Epithelial cell of prostate (primary cell): ENCODE measurements around the gene CSKMT.
"Not testable (repeated sequence)": the region's sequence is repeated elsewhere in the genome, so short reads cannot be mapped to it uniquely, and the experiment has no call there.

Experiments used
- DNase-seq: peaks from one replicate; pipeline ENCODE4 v3.0.0-alpha.2; 2011; ENCODE audit warnings: low read depth, low spot score
- H3K27ac ChIP-seq: fragments of 450-650 bp; 2 replicates; pipeline ENCODE4 v1.5.1; 2017; ENCODE audit warnings: mild to moderate bottlenecking

The CSKMT gene, protein sequence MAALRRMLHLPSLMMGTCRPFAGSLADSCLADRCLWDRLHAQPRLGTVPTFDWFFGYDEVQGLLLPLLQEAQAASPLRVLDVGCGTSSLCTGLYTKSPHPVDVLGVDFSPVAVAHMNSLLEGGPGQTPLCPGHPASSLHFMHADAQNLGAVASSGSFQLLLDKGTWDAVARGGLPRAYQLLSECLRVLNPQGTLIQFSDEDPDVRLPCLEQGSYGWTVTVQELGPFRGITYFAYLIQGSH

DNA sequence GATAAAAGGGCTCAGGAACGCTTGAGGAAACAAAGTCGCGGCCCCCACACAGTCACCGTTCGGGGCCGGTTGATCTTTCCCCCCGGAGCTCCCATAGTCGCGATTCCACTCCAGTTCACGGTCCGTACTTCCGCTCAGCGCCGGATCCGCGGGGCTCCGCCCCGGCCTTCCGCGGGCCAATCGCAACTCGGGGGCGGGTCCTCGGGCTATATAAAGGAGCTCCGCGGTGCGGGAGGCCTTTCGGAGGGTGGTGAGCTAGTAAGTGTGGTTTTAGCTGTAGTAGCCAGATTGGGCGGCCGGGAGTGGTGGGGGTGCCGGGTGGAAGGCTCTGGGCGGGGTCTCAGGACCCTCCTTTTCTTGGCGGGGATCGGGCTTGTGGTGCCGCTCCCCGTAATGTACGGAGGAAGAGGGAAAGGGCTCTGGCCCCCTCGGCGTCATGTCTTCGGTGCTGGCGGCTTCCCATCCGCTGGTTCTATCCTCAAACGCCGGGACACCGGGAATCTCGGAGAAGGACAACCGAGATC is at the start of gene CSKMT, which contains the start of gene C11orf98:
Gene CSKMT, plus strand, starts transcription at position 238 of the 524 bp plus-strand sequence. CDS start 568 bp downstream, outside the sequence.
Gene C11orf98, minus strand, starts transcription at position 136 of the 524 bp plus-strand sequence. Its CDS starts 41 bp downstream, at position 95.
- DNase-seq: peak; percentile 62
- peak within 1 kb of the TSS; percentile 81 for H3K27ac ChIP-seq

DNA sequence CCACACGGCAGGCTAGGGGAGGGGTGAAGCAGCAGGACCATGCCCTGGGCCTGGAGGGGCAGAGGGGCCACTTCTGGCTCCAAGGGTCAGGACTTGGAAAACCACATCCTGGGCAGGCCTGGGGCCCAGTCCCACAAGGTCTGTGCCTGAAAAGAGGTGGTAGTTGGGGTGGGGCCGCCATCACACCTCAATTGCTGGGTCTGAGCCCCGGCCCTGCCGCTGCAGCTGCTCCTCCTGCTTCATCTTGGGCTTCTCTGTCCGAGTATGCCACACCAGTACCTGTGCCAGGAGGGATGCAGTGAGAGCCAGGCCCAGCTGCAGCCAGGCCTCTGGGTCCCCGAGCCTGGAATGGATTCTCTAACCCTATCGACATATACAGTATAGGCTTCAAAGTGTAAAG is 49.6 kb upstream of the CSKMT start:
- no peak overlapping the region for H3K27ac ChIP-seq
- DNase-seq: no peak

DNA sequence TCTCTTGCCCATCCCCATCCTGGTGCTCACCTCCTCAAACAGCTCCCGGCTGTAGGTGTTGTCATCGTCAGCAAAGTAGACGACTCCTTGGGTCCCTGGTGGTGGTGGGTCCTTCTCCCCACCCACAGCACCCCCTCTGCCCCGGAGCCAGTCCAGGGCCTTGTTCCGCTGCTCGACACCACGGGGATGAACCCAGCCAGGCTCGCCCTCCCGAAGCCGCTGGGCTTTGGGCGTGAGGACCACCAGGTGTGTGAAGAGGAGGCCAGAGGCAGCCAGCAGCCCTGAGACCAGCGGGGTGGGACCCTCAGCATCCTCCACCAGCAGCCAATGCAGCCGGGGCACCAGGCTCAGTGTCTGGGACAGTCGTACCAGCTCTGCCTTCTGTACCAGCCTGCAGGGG is 48.2 kb upstream of the CSKMT start:
- not testable (repeated sequence) for H3K27ac ChIP-seq, DNase-seq

DNA sequence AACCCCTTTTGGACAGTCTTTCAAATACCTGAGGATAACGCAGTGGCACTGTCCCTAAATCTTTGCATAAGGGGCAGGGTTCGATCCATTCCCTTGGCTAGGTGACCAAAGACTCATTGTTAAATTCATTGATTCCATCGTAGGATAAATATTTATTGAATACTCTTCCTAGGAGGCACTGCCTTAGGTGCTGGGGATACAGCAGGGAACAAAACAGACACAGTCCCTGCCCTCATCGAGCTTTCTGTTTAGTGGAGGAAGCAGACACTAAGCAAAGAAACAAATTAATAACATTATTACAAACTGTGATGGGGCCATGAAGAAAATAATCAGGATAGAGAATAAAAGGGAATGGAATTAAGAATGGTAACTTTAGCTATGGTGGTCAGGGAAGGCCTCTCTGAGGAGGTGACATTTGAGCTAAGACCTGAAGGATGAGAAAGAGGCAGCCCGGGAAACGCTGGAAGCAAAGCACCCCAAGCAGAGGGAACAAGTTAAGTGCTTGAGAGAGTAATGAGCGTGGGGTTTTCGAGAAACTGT is 44.0 kb upstream of the CSKMT start:
- no peak for DNase-seq
- peak overlapping the region; percentile 88 for H3K27ac ChIP-seq

DNA sequence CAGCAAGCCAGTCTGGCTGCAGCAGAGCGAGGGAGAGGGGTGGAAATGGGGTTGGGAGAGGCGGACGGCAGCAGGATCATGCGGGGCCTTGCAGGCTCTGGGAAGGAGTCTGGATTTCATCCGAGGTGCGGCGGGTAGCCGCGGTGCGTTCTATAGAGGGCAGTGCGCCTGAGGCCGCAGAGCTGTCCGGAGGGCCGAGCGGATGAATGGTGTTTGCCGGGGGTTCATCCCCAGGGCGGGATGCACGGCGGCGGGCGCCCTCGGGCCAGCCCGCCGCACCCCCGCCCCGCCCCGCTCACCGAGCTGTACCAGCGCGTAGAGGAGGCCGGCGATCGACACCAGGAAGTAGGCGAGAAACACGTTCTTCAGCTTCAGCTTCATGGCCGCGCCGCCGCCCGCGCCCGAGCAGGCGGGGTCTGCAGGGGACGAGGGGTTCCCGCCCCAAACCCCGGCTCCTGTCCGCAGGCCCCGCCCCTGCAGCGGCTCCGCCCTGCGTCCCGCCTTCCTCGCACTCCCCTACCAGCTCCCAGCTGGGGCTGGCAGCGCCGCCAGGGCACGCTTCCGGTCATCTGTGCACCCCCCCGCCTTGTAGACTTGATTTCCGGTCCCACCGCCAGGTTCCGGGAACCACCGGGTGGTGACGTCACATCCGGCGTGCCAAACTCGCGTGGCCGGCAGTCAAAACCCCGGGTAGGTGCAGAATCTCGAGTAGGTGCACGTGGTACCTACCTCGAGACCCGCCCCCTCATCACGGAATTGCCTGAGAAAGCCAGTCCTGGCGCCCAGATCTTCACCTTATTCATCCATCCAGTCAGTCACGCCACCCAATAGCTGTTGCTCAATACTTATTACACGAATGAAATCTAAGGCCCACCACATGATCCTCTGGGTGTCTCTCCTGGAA is 43.3 kb upstream of the CSKMT start, which contains the start of gene B3GAT3:
Gene B3GAT3, minus strand, starts transcription at position 420 of the 904 bp plus-strand sequence. Its CDS starts 39 bp downstream, at position 381.
- H3K27ac ChIP-seq: peak within 1 kb of the TSS; percentile 88
- DNase-seq: peak; percentile 97

DNA sequence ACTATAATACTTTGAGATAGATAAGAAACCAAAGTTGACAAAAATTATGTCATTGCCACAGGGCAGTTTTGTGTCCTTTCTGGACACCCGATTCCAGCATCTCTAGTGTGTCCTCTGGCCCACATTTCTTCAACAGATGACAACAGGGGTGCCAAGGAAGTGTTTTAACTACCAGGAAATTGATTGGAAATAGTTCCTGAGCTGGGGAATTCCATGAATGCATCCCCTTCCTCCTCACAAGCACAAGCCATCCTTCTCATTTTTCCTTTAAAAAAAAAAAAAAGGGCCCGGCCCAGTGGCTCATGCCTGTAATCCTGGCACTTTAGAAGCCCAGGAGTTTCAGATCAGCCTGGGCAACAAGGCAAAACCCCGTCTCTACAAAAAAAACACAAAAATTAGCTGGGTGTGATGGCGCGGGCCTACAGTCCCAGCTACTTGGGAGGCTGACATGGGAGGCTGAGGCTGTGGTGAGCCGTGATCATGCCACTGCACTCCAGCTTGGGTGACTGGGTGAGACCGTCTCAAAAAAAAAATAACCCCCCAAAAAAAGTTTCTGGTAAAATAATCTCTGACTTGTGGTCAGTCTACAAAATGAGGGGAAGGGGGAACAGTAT is 42.5 kb upstream of the CSKMT start:
- H3K27ac ChIP-seq: peak overlapping the region; percentile 88
- no peak for DNase-seq

DNA sequence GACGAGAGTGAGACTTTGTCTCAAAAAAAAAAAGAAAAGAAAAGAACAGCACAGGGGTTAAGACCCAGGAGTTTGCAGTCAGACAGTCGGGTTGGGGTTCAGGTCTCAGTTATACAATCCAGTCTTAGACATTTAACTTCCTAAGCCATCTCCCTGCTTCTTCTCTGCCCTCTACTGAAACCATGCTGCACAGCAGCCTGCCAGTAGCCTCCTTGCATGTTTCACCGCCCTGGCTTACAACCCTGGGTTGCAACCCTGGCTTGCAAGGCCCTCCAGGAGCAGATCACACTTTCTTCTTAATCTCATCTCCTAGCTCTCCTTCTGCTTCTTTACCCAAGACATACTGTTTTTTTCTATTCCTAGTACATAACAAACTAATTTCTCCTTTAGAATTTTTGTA is 37.4 kb upstream of the CSKMT start:
- no peak for DNase-seq
- no peak overlapping the region for H3K27ac ChIP-seq

DNA sequence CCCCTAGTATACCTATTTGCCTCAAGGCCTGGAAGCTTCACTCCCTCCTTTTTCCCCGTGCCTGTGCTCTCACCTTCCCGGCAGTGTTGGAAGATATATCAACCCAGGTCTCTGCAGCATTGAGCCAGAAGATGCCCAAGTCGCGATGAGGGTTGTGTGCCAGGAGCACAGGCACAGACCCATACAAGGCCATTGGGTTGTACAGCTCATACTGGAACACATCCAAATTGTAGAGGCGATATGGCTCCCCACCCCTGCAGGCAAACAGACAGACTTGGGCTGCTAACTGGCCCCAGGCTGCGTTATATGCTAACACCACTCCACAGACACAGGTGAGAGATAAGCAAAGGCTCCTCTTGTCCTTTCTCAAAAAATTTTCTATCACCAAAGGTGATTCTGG is 32.6 kb upstream of the CSKMT start:
- no peak overlapping the region for H3K27ac ChIP-seq
- DNase-seq: no peak

DNA sequence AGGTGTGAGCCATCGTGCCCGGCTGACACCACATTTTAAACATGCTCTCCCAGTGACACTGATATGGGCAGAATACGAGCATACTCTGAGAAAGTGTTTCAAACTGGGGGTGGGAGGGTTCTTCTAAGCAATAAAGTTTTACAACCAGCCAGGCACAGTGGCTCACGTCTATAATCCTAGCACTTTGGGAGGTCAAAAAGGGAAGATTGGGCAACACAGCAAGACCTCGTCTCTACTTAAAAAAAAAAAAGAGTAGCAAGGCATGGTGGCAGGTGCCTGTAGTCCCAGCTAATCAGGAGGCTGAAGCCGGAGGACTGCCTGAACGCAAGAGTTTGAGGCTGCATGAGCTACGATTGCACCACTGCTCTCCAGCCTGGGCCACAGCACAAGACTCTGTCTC is 20.9 kb upstream of the CSKMT start:
- no peak for DNase-seq
- no peak overlapping the region for H3K27ac ChIP-seq

DNA sequence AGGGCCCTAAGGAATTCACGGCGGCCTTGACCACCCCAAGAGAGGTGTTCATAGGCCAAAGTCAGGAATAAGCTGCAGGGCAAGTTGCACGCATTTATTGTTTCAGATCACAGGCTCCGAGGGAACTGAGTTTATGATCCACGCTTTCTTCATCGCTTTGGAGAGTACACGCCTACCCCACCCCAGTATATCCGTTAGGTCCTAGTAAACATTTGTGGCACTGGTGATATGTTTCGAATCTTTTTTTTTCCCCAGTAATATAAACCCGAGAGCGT is 19.5 kb upstream of the CSKMT start:
- peak overlapping the region; percentile 59 for H3K27ac ChIP-seq
- no peak for DNase-seq

DNA sequence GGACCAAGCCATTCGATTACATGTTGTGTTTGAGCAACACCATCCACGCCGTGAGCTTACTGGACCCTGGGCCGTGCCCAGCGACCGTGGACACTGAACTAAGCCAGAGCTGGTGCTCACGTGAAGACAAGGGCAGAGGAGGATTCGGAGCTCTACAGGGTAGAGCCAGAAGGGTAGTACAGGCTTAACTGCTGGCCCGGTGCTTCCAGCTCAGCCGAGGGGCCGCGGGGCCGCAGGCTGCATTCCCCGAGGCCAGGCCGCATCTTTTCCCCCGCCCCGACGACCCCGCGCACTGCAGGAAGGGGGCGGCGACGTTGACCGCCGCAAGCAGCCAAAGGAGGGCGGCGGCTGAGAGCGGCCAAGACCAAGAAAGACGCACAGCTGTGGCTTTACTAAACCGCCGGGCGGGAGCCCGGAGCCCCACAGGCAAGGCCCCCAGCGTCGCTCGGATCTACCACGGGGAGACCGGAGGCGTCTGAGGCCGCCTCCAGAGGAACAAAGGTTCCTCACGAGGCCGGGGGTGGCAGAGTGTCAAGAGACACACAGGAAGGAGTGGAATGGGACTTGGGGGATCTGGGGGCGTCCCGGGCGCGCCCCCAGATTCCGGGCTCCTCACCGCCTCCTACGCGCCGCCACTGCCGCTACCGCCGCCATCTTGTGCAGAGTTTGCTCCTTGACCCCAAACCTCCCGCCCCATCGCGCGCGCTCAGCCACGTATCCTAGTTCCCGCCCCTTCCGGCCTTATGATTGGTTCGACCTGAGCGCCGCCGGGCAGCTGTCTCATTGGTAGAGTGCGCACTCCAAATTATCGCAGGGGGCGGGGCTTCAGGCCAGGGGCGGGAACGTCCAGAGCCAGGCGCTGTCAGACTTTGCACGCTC is 18.9 kb upstream of the CSKMT start, which contains the start of gene GANAB:
Gene GANAB, minus strand, starts transcription at position 668 of the 879 bp plus-strand sequence. Its CDS starts 14 bp downstream, at position 654.
- peak; percentile 80 for DNase-seq
- H3K27ac ChIP-seq: peak within 1 kb of the TSS; percentile 59

DNA sequence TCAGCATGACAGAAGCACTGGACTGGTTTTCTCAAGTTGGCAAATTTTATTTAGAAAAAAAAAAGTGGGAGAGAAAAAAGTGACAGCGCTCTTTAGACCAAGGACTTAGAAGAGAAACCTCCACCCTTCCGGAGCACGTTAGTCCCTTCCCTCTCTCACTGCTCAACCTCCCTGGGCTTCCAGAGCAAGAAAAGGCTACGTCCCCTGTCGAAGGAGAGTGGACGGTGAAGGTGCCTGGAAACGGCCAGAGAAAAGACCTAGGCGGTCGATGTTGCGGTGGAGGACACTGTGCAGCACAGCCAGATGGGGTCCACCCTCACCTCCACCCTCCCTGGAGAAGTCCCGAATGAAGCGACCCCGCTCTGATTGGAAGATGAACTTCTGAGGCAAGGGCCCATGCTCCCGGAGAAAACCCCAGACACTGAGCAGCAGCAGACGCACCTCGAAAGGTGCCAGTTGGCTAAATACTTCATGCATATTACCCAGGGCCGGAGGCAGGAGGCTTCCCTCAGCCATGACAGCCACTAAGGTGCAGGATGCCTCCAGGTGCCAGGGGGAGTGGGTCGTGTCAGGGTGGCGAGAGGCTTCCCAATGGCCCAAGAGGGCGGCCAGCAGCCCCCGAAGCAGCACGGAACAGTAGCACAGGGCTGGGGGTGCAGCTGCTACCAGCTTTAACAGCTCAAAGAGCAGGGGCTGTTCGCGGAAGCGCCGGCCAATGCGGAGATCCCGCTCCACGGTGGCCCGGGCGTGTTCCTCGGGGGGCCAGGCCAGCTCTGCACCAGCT is 18.1 kb upstream of the CSKMT start:
- DNase-seq: no peak
- no peak overlapping the region for H3K27ac ChIP-seq

DNA sequence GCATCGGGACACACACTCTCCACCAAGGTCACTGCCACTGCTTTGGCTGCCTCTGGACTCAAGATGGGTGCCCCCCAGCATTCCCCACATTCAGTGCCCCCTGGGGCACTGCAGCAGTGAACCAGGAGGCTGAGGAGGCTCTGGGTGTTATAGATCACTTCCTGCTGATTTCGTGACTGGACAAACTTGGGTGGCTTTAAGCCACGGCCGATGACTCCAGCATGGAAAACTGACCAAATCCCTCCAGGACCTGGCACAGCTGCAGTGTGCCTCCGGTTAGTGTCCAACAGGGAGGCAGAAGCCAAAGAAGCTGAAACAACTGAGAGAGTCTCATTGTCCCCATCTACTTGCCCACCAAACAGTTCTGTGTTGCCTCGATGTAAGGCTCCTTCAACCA is 17.5 kb upstream of the CSKMT start:
- no peak for DNase-seq
- H3K27ac ChIP-seq: no peak overlapping the region

DNA sequence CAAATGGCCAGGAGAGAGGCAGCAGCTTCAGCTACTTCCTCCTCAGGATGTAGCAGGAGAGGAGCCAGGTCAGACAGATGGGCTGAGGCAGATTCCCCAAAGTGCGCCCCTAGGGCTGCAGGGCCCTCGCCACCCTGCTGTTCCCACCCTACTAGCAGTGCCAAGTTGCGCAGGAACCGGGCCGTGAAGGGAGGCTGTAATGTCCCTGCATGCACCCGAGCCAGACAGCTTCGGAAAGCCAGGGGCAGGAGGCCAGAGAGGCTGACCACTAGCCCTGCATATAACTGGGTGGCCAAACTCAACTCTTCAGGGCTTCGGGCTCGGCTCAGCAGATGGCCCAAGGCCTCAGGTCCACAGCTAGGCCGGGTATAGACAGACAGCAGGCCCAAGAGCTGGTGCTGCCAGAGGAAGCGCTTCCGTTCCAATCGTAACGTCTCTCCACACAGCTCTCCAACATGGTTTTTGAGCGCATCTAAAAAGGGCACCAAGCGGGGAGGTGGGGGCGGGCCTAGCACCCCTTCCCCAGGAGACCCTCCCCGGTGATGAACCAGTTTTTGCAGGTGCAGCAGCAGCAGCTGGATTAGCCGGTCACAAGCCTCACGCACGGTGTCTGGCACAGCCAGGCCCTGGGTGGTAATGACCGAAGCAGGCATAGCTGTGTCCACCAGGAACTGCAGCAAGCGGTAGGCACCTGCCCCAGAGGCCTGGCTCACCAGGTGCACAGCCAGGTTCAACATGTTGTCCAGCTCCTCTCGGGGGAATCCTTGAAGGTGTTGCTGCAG is 16.7 kb upstream of the CSKMT start:
- H3K27ac ChIP-seq: no peak overlapping the region
- DNase-seq: no peak

DNA sequence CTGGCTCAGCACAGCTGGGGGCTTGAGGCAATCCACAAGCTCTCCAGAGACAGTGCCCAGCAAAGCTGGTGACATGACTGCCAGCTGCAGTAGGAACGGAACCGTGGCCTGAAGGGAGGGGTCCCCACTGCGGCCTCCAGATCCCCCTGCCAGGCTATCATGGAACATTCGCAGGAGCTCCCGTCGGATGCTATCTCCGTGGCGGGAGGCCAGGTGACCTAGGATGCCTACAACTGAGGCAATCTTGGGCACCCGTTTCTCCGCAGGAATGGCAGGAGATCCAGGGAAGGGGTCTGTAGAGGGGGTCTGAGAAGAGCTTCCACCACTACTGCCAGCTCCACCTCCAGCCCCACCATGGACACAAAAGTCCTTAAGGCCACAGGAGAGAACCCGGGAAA is 16.1 kb upstream of the CSKMT start:
- no peak overlapping the region for H3K27ac ChIP-seq
- DNase-seq: no peak

DNA sequence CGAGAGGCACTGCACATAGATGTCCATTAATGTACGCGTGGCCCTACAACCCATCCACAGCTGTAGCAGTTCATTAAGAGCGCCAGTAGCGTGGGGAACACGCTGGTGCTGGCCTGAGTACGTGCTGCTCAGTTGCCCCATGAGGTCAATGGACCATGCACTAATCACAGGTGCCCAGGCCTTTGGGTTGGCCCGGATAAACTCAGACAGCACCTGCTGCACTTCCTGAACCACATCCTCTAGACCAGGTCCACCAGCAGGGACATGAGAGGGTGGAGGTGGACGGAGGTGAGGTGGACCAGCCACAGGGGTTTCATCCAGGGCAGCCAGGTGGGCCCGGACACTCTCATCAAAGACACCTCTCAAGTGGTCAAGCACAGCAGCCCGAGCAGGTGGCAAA is 15.6 kb upstream of the CSKMT start:
- DNase-seq: no peak
- no peak overlapping the region for H3K27ac ChIP-seq

DNA sequence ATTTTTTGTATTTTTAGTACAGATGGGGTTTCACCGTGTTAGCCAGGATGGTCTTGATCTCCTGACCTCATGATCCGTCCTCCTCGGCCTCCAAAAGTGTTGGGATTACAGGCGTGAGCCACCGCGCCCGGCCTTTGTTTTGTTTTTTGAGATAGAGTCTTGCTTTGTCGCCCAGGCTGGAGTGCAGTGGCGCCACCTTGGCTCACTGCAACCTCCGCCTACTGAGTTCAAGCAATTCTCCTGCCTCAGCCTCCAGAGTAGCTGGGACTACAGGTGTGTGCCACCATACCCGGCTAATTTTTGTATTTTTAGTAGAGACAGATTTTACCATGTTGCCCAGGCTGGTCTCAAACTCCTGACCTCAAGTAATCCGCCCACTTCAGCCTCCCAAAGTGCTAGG is 14.8 kb upstream of the CSKMT start:
- not testable (repeated sequence) for H3K27ac ChIP-seq, DNase-seq
